ENCODE data around the gene THBS3. TPM values are rescaled to one million over a fixed set of nuclear protein-coding genes. Genes with fewer than 3 reads are reported as not detected.
A peak's percentile ranks its signal among the peaks of the same experiment; 100 is the strongest.
"Not testable (repeated sequence)": the region's sequence is repeated elsewhere in the genome, so short reads cannot be mapped to it uniquely, and the experiment has no call there.

THBS3 gene
- total RNA-seq, 1 donor from 2014 or later, result 7.2 TPM

GRCh38 chr1:155250246-155250632, 42.5 kb upstream of the THBS3 start:
- Histone ChIP-seq H3K27ac (replicated peaks) (peak overlapping the region; percentile 70), H3K27me3 (ENCODE audit: low read depth) (no peaks in the 10 kb centered on the region), H3K4me3 (peak overlapping the region; percentile 55), H3K4me1 (peaks cover 39% of the 10 kb centered on the region), H3K9me3 (replicated peaks) (no peaks in the 10 kb centered on the region), H3K36me3 (peaks cover 16% of the 10 kb centered on the region)
- no peak for TF ChIP-seq CTCF (IDR thresholded peaks at IDR 0.05; ENCODE audit: borderline replicate concordance)
- no peak for DNase-seq
- intact Hi-C loops (cut with micrococcal nuclease), result no loop called here

- no peak for TF ChIP-seq CTCF (IDR thresholded peaks at IDR 0.05; ENCODE audit: borderline replicate concordance)
- peaks cover 33% of the 10 kb centered on the region for H3K4me1 ChIP-seq
- H3K4me3 ChIP-seq, result no peak overlapping the region
- DNase-seq, result no peak
- H3K36me3 ChIP-seq, result peaks cover 16% of the 10 kb centered on the region
- H3K9me3 ChIP-seq (replicated peaks), result no peaks in the 10 kb centered on the region
- no peak overlapping the region for H3K27ac ChIP-seq (replicated peaks)
- H3K27me3 ChIP-seq (ENCODE audit: low read depth), result no peaks in the 10 kb centered on the region
- intact Hi-C loops (cut with micrococcal nuclease), result no loop called here
Measured at GRCh38 chr1:155247667-155248553, 40.2 kb upstream of the THBS3 start.

GRCh38 chr1:155246796-155247195, 39.1 kb upstream of the THBS3 start:
- H3K9me3 ChIP-seq (replicated peaks); H3K4me3 ChIP-seq; H3K27me3 ChIP-seq (ENCODE audit: low read depth); H3K27ac ChIP-seq (replicated peaks); DNase-seq; intact Hi-C loops (cut with micrococcal nuclease): not testable (repeated sequence)
- peaks cover 39% of the 10 kb centered on the region for H3K4me1 ChIP-seq
- peaks cover 16% of the 10 kb centered on the region for H3K36me3 ChIP-seq

GRCh38 chr1:155245163-155245524, 37.4 kb upstream of the THBS3 start:
- intact Hi-C loops (cut with micrococcal nuclease), result no loop called here
- H3K27ac ChIP-seq (replicated peaks), result peak overlapping the region; percentile 94
- H3K36me3 ChIP-seq, result peaks cover 16% of the 10 kb centered on the region
- peak overlapping the region; percentile 74 for H3K4me3 ChIP-seq
- H3K27me3 ChIP-seq (ENCODE audit: low read depth), result no peaks in the 10 kb centered on the region
- no peaks in the 10 kb centered on the region for H3K9me3 ChIP-seq (replicated peaks)
- no peak for TF ChIP-seq CTCF (IDR thresholded peaks at IDR 0.05; ENCODE audit: borderline replicate concordance)
- peaks cover 38% of the 10 kb centered on the region for H3K4me1 ChIP-seq
- no peak for DNase-seq

GRCh38 chr1:155244368-155245162, 36.9 kb upstream of the THBS3 start:
- no peaks in the 10 kb centered on the region for H3K9me3 ChIP-seq (replicated peaks)
- H3K27me3 ChIP-seq (ENCODE audit: low read depth), result no peaks in the 10 kb centered on the region
- peaks cover 36% of the 10 kb centered on the region for H3K4me1 ChIP-seq
- peak; percentile 39 for TF ChIP-seq CTCF (IDR thresholded peaks at IDR 0.05; ENCODE audit: borderline replicate concordance)
- H3K36me3 ChIP-seq, result peaks cover 16% of the 10 kb centered on the region
- DNase-seq, result peak; percentile 97
- H3K27ac ChIP-seq (replicated peaks), result peak overlapping the region; percentile 94
- peak overlapping the region; percentile 74 for H3K4me3 ChIP-seq
- intact Hi-C loops (cut with micrococcal nuclease), result no loop called here
